Upper lobe of left lung (tissue), 4 donors: ENCODE data around the gene CIAO2B.

ENCODE experiments used
- CTCF ChIP-seq, 6 experiments: fragments of 450-650 bp in 4 of 6; fragments of 200-600 bp in 2 of 6; sonication (generic) in 2 of 6; IDR thresholded peaks; one replicate each; pipeline ENCODE4 v1.5.1; 2016 to 2019; ENCODE audit warnings: antibody characterized with exemption in 6 of 6
- EP300 ChIP-seq, 4 donors: sonication (generic); formaldehyde crosslinking; IDR thresholded peaks; one replicate each; pipeline ENCODE4 v1.5.1; 2017; ENCODE audit warnings: antibody characterized with exemption in 4 of 4, control low read depth in 2 of 4
- POLR2A ChIP-seq, 4 donors: fragments of 450-650 bp; IDR thresholded peaks; one replicate each; pipeline ENCODE4 v1.5.1; 2016 to 2017; ENCODE audit warnings: antibody characterized with exemption in 4 of 4, mild to moderate bottlenecking in 2 of 4

- TF ChIP-seq POLR2A (IDR thresholded peaks at IDR 0.05) = no peak
- no peak for TF ChIP-seq CTCF (IDR thresholded peaks at IDR 0.05)
- no peak for TF ChIP-seq EP300 (IDR thresholded peaks at IDR 0.05)
Observed at GRCh38 chr16:66953462-66954096, 19.4 kb upstream of the CIAO2B start.
